Astrocyte (in vitro differentiated cells and primary cell): ENCODE measurements around the gene TSSK6.

Experiments
- CTCF ChIP-seq: IDR thresholded peaks from 2 replicates; pipeline ENCODE4 v1.5.1; 2011; ENCODE audit warnings: low read depth, mild to moderate bottlenecking, inconsistent platforms, low read length, moderate library complexity; ENCODE audit not compliant: insufficient read depth
- EZH2 ChIP-seq: IDR thresholded peaks from 2 replicates; pipeline ENCODE4 v1.6.1; 2012; ENCODE audit warnings: mild to moderate bottlenecking, low read length, inconsistent platforms; ENCODE audit not compliant: insufficient read depth

- TF ChIP-seq CTCF (no peak), EZH2 (no peak)
These were observed 32.5 kb upstream of the TSSK6 start for GRCh38 chr19:19547674-19548336.
